GM18507 (cell line): ENCODE data around the gene ZNF780A.
A peak's percentile ranks its signal among the peaks of the same experiment; 100 is the strongest.
"Not testable (repeated sequence)": the region's sequence is repeated elsewhere in the genome, so short reads cannot be mapped to it uniquely, and the experiment has no call there.

Source experiments
- DNase-seq: peaks from one replicate; pipeline ENCODE4 v3.0.0; 2011; ENCODE audit warnings: low read depth; ENCODE audit not compliant: insufficient read length; ENCODE audit errors: extremely low spot score
- FAIRE-seq: peaks from 2 replicates; lab custom pipeline; 2011; peaks lifted over from hg19 to GRCh38; lab: Jason Lieb, UNC

ZNF780A gene

GRCh38 chr19:40090241-40091204, at the start of gene ZNF780A:
Gene ZNF780A (minus strand): TSS chr19:40090943. CDS start chr19:40084753, 6,190 bp downstream.
- DNase-seq (peak; percentile 55), FAIRE-seq (peak; percentile 96)

- no peak for DNase-seq
- peak; percentile 92 for FAIRE-seq
These were observed 49.0 kb upstream of the ZNF780A start for GRCh38 chr19:40139533-40140287.

GRCh38 chr19:40136818-40137217, 46.1 kb upstream of the ZNF780A start:
- DNase-seq (no peak), FAIRE-seq (no peak)

DNA sequence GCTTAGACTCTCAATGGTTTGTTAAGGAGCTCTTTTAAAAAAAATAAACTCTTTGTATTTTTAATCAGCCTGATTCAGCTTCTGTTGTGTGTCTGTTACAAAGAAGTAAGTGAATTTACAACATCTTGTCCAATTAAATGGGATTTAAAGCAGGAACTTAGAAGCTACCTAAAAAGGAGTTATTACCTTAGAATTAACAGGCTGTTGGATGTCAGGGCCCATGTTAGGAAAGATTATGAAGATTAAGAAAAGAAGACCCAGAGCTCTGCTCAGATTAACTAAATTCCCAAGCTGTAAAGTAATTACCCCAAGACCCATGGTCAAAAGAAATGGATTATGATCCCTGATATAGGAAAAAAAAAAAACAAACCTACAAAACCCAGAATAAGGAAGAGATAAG, 44.1 kb upstream of the ZNF780A start:
- DNase-seq (no peak), FAIRE-seq (no peak)

- FAIRE-seq (no peak), DNase-seq (no peak)
These were observed 42.7 kb upstream of the ZNF780A start for GRCh38 chr19:40133491-40133890.

GRCh38 chr19:40130013-40130412, 39.3 kb upstream of the ZNF780A start:
- FAIRE-seq (no peak), DNase-seq (no peak)

GRCh38 chr19:40129425-40129824, 38.7 kb upstream of the ZNF780A start:
- DNase-seq = no peak
- no peak for FAIRE-seq

GRCh38 chr19:40128991-40129390, 38.2 kb upstream of the ZNF780A start:
- DNase-seq (no peak), FAIRE-seq (no peak)

- no peak for FAIRE-seq
- DNase-seq = no peak
These were observed 28.6 kb upstream of the ZNF780A start for GRCh38 chr19:40119380-40119779.

DNA sequence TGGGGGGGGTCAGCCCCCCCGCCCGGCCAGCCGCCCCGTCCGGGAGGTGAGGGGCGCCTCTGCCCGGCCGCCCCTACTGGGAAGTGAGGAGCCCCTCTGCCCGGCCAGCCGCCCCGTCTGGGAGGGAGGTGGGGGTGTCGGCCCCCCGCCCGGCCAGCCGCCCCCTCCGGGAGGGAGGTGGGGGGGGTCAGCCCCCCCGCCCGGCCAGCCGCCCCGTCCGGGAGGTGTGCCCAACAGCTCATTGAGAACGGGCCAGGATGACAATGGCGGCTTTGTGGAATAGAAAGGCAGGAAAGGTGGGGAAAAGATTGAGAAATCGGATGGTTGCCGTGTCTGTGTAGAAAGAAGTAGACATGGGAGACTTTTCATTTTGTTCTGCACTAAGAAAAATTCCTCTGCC, 27.9 kb upstream of the ZNF780A start:
- FAIRE-seq, DNase-seq: not testable (repeated sequence)

GRCh38 chr19:40116075-40116474, 25.3 kb upstream of the ZNF780A start:
- no peak for DNase-seq

DNA sequence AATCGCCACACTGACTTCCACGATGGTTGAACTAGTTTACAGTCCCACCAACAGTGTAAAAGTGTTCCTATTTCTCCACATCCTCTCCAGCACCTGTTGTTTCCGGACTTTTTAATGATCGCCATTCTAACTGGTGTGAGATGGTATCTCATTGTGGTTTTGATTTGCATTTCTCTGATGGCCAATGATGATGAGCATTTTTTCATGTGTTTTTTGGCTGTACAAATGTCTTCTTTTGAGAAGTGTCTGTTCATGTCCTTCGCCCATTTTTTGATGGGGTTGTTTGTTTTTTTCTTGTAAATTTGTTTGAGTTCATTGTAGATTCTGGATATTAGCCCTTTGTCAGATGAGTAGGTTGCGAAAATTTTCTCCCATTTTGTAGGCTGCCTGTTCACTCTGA, 23.4 kb upstream of the ZNF780A start:
- FAIRE-seq, DNase-seq: not testable (repeated sequence)

More at GRCh38 chr19:40116075-40116474, 25.3 kb upstream of the ZNF780A start:
- FAIRE-seq = no peak

DNA sequence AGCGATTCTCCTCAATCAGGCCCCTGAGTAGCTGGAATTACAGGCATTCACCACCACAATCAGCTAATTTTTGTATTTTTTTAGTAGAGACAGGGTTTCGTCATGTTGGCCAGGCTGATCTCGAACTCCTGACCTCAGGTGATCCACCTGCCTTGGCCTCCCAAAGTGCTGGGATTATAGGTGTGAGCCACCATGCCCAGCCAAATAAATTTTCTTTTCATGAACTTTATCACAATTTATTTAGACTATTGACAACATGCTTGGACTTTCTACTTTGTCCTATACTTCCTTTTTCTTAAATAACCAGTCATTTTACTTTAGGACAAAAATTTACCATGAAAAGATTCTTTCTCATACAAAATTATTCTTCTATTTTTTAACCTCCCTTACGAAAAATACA, 21.5 kb upstream of the ZNF780A start:
- not testable (repeated sequence) for DNase-seq, FAIRE-seq

- FAIRE-seq (no peak), DNase-seq (no peak)
These were observed 19.8 kb upstream of the ZNF780A start for GRCh38 chr19:40110570-40110969.

DNA sequence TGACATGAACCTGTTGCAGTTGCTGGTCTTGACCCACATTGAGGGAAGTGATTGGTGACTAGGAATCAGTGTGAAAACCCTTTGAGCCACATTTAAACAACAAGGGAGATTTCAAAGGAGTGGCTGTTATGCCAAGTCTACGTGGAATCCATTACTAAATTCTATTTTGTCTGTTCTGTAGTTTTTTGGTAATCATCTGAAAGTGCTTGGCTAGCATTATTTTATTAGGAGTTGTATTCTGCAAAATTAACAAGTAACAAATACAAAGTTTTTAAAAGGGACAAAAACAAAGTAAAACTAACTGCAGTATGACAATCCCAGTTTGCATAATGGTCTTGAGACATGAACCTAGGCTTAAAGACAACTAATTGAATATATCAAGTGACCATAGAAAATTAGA, 14.0 kb upstream of the ZNF780A start:
- DNase-seq = no peak
- no peak for FAIRE-seq

GRCh38 chr19:40103600-40103999, 12.9 kb upstream of the ZNF780A start:
- no peak for DNase-seq
- no peak for FAIRE-seq

DNA sequence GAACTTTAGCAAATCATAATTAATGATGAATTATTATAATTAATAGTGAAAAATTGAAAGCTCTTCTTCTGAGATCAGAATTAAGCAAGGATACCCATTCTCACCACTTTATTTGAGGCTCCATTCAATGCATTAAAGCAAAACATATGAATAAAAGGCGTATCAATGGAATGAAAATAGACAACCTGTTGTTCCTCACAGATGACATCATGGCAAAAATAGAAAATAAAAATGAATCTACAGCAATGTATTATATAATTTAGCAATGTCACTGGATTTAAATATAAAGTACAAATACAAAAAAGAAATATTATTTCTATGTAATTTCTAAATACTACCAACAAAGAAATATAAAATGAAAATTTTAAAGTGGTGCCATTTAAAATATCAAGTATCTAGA, 11.1 kb upstream of the ZNF780A start:
- no peak for FAIRE-seq

GRCh38 chr19:40093416-40093815, 2.7 kb upstream of the ZNF780A start:
- DNase-seq (no peak), FAIRE-seq (no peak)

More for the DNA sequence above, 11.1 kb upstream of the ZNF780A start:
- no peak for DNase-seq

DNA sequence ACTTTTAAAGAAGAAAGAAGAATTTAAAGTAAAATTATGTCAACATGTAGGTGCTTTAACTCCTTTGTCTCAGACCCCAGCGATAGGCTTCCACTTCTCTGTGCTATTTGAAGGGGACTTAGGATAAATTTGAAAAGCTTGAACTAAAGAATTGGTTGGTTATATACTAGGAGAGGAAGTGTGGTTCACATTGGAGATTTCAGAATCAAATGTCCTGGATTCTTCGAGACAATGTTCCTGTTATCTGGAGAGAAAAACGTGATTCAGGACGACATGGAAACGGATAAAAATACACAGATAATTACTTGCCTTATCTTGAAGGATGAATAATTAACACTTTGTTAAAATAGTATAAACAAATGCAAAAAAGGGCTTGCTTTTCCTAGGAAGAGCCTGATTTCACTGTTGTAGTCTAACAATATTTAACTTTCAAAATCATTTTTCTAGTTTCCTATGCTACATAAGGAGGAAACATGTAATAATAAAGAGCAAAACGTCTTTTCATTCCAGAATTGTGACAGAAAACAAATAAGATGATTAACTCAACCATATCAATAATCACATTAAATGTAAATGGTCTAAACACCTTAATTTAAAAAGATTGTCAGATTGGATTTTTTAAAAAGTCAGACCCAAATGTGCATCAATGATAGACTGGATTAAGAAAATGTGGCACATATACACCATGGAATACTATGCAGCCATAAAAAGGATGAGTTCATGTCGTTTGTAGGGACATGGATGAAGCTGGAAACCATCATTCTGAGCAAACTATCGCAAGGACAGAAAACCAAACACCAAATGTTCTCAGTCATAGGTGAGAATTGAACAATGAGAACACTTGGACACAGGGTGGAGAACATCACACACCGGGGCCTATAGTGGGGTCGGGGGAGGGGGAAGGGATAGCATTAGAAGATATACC, 724 bp upstream of the ZNF780A start:
- DNase-seq (no peak), FAIRE-seq (peak; percentile 58)
